K562 (cell line): ENCODE measurements around the gene SDCCAG8. TPM values are rescaled to one million over a fixed set of nuclear protein-coding genes. Genes with fewer than 3 reads are reported as not detected.

Experiments used
- CCNT2 ChIP-seq: IDR thresholded peaks from 2 replicates; pipeline ENCODE4 v1.6.1; 2011; ENCODE audit warnings: borderline replicate concordance, low read depth, mild to moderate bottlenecking, moderate library complexity, mixed read lengths, low read length; ENCODE audit not compliant: insufficient read length; ENCODE audit errors: extremely low read depth
- CTCF ChIP-seq, 3 experiments: IDR thresholded peaks in 2 of 3; conservative IDR thresholded peaks in 1 of 3; 2 replicates each; pipeline ENCODE4 v1.5.1; 2011 to 2012; ENCODE audit warnings: low read length in 3 of 3, mild to moderate bottlenecking in 3 of 3, control low read depth in 2 of 3, improper control_type of control experiment in 1 of 3, inconsistent platforms in 1 of 3, low read depth in 1 of 3, mixed read lengths in 1 of 3, moderate library complexity in 1 of 3; ENCODE audit not compliant: insufficient read depth in 2 of 3
- E2F6 ChIP-seq, 2 experiments: IDR thresholded peaks; 2 replicates each; pipeline ENCODE4 v1.6.1; 2011; ENCODE audit warnings: borderline replicate concordance in 1 of 2, control low read depth in 1 of 2, low read depth in 1 of 2, low read length in 1 of 2, mild to moderate bottlenecking in 1 of 2, mixed read lengths in 1 of 2, moderate library complexity in 1 of 2; ENCODE audit not compliant: insufficient read depth in 1 of 2, insufficient read length in 1 of 2, poor library complexity in 1 of 2, severe bottlenecking in 1 of 2; ENCODE audit errors: extremely low read depth in 1 of 2
- GTF2F1 ChIP-seq: IDR thresholded peaks from 2 replicates; pipeline ENCODE4 v1.6.1; 2011; ENCODE audit warnings: low read depth, low read length, improper control_type of control experiment
- JUNB ChIP-seq: fragments of 450-650 bp; formaldehyde crosslinking; conservative IDR thresholded peaks from 2 replicates; pipeline ENCODE4 v1.4.0; 2020; ENCODE audit warnings: mild to moderate bottlenecking
- L3MBTL2 ChIP-seq: fragments of 450-650 bp; IDR thresholded peaks from 2 replicates; pipeline ENCODE4 v1.6.1; 2016; ENCODE audit warnings: mild to moderate bottlenecking, moderate library complexity
- MAZ ChIP-seq, 2 experiments: fragments of 450-650 bp in 1 of 2; sonication (generic) in 1 of 2; formaldehyde crosslinking; IDR thresholded peaks in 1 of 2; conservative IDR thresholded peaks in 1 of 2; 2 replicates each; pipeline versions ENCODE4 v1.4.0 to v1.5.0; 2020; ENCODE audit warnings: mild to moderate bottlenecking in 1 of 2, missing genetic modification reagents in 1 of 2
- MIER1 ChIP-seq: fragments of 450-650 bp; IDR thresholded peaks from 2 replicates; pipeline ENCODE4 v1.6.1; 2016; ENCODE audit warnings: antibody characterized with exemption, mild to moderate bottlenecking, low read depth
- PKNOX1 ChIP-seq: fragments of 450-650 bp; IDR thresholded peaks from 2 replicates; pipeline ENCODE4 v1.6.1; 2016
- POLR2G ChIP-seq: fragments of 200-400 bp; formaldehyde crosslinking; IDR thresholded peaks from 2 replicates; pipeline ENCODE4 v1.6.1; 2017; ENCODE audit warnings: low read depth, mild to moderate bottlenecking, antibody characterized with exemption, low read length, moderate library complexity
- SMAD3 ChIP-seq: fragments of 450-650 bp; formaldehyde crosslinking; conservative IDR thresholded peaks from 2 replicates; pipeline ENCODE4 v1.4.0; 2020; ENCODE audit warnings: mild to moderate bottlenecking
- SRSF3 ChIP-seq: fragments of 200-400 bp; formaldehyde crosslinking; IDR thresholded peaks from 2 replicates; pipeline ENCODE4 v1.6.1; 2016; ENCODE audit warnings: mild to moderate bottlenecking, low read length, moderate library complexity; ENCODE audit not compliant: insufficient read depth
- TEAD4 ChIP-seq, 2 experiments: sonication (generic) in 1 of 2; formaldehyde crosslinking in 1 of 2; IDR thresholded peaks; 2 replicates each; pipeline versions ENCODE4 v1.6.1 to v1.8.0; 2012 to 2022; ENCODE audit warnings: borderline replicate concordance in 1 of 2, inconsistent platforms in 1 of 2, low read length in 1 of 2, mild to moderate bottlenecking in 1 of 2, missing genetic modification reagents in 1 of 2
- ZNF740 ChIP-seq, 3 experiments: fragments of 200-800 bp in 1 of 3; sonication (Bioruptor generic) in 1 of 3; sonication (generic) in 1 of 3; formaldehyde crosslinking in 1 of 3; IDR thresholded peaks; 2 replicates each; pipeline versions ENCODE4 v1.6.1 to v1.8.0; 2016 to 2022; ENCODE audit warnings: mild to moderate bottlenecking in 2 of 3, missing compliant biosample characterization in 2 of 3, missing genetic modification characterization in 2 of 3, missing genetic modification reagents in 1 of 3
- polyA plus RNA-seq, 8 experiments: library from polyadenylated mRNA; depleted of rRNA in 4 of 8; stranded (reverse) in 5 of 8; unstranded in 3 of 8; fragments of >200 nt; fragmentation: Nextera tagmentation in 2 of 8; fragmentation: Illumina TruSeq in 1 of 8; extraction: Ambion mirVana in 2 of 8; extraction: Trizol in 1 of 8; gene quantifications; 2 replicates each; pipeline versions ENCODE4 v1.2.1 to v1.2.3, GENCODE V29; 2011 to 2014; ENCODE audit warnings: inconsistent platforms in 1 of 8, missing spikeins in 1 of 8
- total RNA-seq, 7 experiments: library from RNA; depleted of rRNA in 6 of 7; stranded (reverse); fragments of >200 nt in 6 of 7; fragmentation: Illumina TruSeq in 2 of 7; extraction: Trizol in 2 of 7; gene quantifications; 2 replicates each; pipeline versions ENCODE4 v1.2.1 to v1.2.3, GENCODE V29; 2011 to 2021; ENCODE audit warnings: low replicate concordance in 1 of 7
- TF ChIP-seq, protein P1 (sequence below): sonication (generic); formaldehyde crosslinking; IDR thresholded peaks from 2 replicates; pipeline ENCODE4 v1.8.0; 2023; ENCODE audit warnings: mild to moderate bottlenecking, missing genetic modification reagents

The SDCCAG8 gene
- total and polyA plus RNA-seq, 9 of the 15 experiments (the other 6 are each of a cell fraction or from before 2014, with no cell fraction given), result 17.9 to 36.7 (median 25.4) TPM

DNA sequence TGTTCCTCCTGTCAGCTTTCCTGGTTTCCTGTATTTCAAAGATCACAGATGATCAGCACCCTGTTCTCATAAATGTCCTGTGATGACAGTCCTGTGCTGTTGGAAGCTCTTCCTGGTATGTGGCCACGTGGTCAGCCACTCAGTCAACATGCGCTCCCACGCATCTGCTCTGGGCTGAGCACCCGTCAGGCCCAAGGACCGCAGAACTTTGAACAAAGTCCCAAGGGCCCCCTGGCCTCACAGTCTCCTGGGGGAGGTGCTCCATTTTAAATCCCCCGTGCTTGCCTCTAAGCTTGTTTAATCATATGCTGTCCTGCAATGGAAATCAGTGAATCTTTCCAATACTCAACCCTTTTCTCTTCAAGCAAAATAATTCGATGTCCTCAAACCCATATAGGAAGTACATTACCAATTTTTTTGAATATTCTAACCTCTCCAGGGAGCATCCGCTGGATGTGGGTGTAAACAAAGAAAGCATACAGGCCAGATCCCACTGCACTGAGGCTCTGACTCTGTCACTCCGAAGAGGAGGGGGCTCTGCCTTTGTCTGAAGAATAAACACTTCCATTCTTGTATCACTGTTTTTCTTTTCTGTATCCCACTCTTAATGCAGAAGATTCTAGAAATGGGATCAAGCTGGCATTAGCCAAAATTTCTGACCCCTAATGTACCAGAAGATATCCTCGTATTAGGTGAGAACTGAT lies 250.3 kb downstream of the SDCCAG8 start (continued):
- TF ChIP-seq PKNOX1 (peak; percentile 31; the same call in 1 of the 2 replicates), MAZ (CRISPR knock-in tag; conservative IDR thresholded peaks at IDR 0.05 in 1 of 2, IDR thresholded peaks at IDR 0.05 in 1 of 2) (peak in 1 of 2 experiments; percentile 60; a peak in 2 of 4 replicates), SRSF3 (no peak), L3MBTL2 (peak; percentile 95), JUNB (CRISPR knock-in tag) (no peak), MIER1 (no peak), CCNT2 (no peak), ZNF740 (CRISPR knock-in tag; IDR thresholded peaks at IDR 0.05) (no peak), ZNF740 (tag; IDR thresholded peaks at IDR 0.05) (no peak), CTCF (IDR thresholded peaks at IDR 0.05 in 2 of 3, conservative IDR thresholded peaks at IDR 0.05 in 1 of 3; ENCODE audit: insufficient read depth in 2 of 3, low read depth in 1 of 3, low read length in 3 of 3) (no peak), SMAD3 (CRISPR knock-in tag) (0 out of 2 replicates have a peak, but pooled peaks have one; percentile 39), TEAD4 (IDR thresholded peaks at IDR 0.05; ENCODE audit: low read length) (peak; percentile 62; the same call in 1 of the 2 replicates), TEAD4 (CRISPR knock-in tag; IDR thresholded peaks at IDR 0.05; ENCODE audit: borderline replicate concordance) (no peak), GTF2F1 (no peak), POLR2G (no peak), E2F6 (IDR thresholded peaks at IDR 0.05; ENCODE audit: borderline replicate concordance in 1 of 2, extremely low read depth in 1 of 2, insufficient read depth in 1 of 2, insufficient read length in 1 of 2, low read depth in 1 of 2, low read length in 1 of 2, poor library complexity in 1 of 2, severe bottlenecking in 1 of 2) (peak in 1 of 2 experiments; percentile 47)
- TF ChIP-seq, protein P1, sequence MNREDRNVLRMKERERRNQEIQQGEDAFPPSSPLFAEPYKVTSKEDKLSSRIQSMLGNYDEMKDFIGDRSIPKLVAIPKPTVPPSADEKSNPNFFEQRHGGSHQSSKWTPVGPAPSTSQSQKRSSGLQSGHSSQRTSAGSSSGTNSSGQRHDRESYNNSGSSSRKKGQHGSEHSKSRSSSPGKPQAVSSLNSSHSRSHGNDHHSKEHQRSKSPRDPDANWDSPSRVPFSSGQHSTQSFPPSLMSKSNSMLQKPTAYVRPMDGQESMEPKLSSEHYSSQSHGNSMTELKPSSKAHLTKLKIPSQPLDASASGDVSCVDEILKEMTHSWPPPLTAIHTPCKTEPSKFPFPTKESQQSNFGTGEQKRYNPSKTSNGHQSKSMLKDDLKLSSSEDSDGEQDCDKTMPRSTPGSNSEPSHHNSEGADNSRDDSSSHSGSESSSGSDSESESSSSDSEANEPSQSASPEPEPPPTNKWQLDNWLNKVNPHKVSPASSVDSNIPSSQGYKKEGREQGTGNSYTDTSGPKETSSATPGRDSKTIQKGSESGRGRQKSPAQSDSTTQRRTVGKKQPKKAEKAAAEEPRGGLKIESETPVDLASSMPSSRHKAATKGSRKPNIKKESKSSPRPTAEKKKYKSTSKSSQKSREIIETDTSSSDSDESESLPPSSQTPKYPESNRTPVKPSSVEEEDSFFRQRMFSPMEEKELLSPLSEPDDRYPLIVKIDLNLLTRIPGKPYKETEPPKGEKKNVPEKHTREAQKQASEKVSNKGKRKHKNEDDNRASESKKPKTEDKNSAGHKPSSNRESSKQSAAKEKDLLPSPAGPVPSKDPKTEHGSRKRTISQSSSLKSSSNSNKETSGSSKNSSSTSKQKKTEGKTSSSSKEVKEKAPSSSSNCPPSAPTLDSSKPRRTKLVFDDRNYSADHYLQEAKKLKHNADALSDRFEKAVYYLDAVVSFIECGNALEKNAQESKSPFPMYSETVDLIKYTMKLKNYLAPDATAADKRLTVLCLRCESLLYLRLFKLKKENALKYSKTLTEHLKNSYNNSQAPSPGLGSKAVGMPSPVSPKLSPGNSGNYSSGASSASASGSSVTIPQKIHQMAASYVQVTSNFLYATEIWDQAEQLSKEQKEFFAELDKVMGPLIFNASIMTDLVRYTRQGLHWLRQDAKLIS (CRISPR knock-in tag), result no peak
